ENCODE measurements around the gene TRIO.

The TRIO gene

DNA sequence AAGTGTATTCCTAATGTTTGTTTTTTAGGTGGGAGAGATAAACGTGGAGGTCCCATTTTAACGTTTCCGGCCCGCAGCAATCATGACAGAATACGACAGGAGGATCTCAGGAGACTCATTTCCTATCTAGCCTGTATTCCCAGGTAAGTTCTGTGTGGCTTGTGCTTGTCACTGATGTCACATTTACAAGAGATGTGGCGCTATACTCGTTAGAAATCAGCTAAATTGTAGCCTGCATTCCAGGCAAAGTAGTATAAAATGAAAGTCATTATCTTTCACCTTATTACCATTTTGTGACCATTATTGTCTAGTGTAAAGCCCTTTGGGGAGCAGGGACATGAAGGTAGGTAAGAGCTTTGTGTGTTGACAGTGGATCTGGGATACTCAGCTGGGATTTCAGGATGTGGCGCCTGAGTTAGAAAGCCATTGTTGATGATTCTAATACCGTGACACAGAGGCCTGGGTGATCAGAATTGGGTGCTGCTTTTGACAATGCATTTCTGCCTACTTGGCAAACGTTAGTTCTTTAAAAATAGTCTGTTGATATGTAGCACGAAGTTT is 137.2 kb downstream of the TRIO start:
- no peak for DNase-seq (ENCODE audit: low read depth)
- no peak overlapping the region for H3K4me3 ChIP-seq (ENCODE audit: control insufficient read depth, low read depth, low read length)
- TF ChIP-seq, protein P1, sequence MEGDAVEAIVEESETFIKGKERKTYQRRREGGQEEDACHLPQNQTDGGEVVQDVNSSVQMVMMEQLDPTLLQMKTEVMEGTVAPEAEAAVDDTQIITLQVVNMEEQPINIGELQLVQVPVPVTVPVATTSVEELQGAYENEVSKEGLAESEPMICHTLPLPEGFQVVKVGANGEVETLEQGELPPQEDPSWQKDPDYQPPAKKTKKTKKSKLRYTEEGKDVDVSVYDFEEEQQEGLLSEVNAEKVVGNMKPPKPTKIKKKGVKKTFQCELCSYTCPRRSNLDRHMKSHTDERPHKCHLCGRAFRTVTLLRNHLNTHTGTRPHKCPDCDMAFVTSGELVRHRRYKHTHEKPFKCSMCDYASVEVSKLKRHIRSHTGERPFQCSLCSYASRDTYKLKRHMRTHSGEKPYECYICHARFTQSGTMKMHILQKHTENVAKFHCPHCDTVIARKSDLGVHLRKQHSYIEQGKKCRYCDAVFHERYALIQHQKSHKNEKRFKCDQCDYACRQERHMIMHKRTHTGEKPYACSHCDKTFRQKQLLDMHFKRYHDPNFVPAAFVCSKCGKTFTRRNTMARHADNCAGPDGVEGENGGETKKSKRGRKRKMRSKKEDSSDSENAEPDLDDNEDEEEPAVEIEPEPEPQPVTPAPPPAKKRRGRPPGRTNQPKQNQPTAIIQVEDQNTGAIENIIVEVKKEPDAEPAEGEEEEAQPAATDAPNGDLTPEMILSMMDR (conservative IDR thresholded peaks at IDR 0.05; ENCODE audit: control insufficient read depth, insufficient read depth, low read depth, low read length) = no peak

DNA sequence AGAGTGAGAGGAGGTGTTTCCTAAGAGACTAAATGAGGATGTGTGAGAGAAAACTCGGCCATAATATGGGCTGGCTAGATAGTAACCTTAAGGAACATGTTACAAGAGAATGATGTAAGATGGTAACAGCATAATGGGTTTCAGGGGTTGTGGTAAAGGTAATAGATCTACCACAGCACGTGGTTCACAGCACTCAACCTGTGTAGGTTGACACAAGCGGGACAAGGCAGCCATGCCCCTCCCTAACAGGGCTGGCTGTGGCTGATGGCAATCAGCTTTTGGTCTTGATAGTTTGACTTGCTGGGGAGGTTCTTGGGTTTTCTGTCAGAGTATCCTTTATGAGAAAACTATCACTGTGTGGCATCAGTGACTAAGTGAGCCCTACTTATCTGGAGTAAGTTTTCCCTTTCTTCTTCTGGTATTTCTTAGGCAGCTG is 138.6 kb downstream of the TRIO start:
- TF ChIP-seq, protein P1 (conservative IDR thresholded peaks at IDR 0.05; ENCODE audit: control insufficient read depth, insufficient read depth, low read depth, low read length) = no peak
- no peak for DNase-seq (ENCODE audit: low read depth)
- H3K4me3 ChIP-seq (ENCODE audit: control insufficient read depth, low read depth, low read length) = no peak overlapping the region

DNA sequence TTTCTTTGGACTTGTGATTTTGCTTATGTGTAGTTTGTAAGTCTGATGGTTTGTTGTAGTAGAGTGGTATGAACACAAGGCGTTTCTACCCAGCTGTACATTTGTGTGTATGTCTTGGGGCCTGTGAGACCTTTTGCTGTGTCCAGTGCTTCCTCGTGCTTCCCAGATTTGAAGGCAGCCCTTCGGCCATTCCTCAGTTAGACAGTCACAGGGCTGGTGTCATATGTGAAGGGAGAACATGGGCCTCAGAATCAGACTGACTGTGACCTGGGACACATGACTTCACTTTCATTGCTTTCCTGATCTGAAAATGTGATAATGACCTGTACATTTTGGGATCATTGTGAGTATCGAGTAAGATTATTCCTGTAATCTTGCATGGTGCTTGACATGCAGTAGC is 140.0 kb downstream of the TRIO start:
- TF ChIP-seq, protein P1 (conservative IDR thresholded peaks at IDR 0.05; ENCODE audit: control insufficient read depth, insufficient read depth, low read depth, low read length) = no peak
- DNase-seq (ENCODE audit: low read depth) = no peak
- H3K4me3 ChIP-seq (ENCODE audit: control insufficient read depth, low read depth, low read length) = no peak overlapping the region

DNA sequence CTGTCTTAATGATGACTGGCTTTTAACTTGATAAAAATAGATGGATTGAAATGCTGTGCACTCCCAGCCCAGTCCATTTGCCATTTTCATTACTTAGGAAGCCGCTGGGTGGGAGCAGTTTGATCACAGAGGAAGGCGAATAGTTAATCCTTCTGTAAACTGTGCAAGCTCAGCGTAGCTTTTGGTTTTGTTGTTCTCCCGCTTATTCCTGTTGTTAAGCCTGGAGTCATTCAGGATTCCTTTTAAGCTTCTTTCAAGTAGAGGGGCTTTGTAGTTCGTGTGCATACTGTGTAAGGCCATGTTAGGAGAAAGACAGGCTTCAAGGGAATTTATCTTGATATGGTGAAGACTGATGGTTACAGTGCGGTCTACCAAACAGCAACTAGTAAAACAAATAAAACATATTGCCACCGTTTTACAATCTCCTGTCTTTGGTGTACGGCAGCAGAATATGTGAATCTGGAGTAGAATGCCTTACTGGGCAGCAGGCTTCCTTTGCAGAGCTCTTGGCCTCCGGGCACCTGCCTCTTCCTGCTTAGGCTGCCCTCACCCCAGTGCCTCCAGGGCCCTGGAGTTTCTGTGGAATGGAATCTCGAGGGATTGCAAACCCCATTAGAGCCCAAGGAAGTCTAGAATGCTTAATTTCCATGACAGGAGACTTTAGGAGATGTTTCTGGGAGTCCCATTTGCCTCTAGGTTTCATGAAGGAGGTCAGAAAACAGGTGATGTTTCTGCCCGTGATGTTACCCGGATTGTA is 141.4 kb downstream of the TRIO start:
- no peak for DNase-seq (ENCODE audit: low read depth)
- TF ChIP-seq, protein P1 (conservative IDR thresholded peaks at IDR 0.05; ENCODE audit: control insufficient read depth, insufficient read depth, low read depth, low read length) = no peak
- no peak overlapping the region for H3K4me3 ChIP-seq (ENCODE audit: control insufficient read depth, low read depth, low read length)

DNA sequence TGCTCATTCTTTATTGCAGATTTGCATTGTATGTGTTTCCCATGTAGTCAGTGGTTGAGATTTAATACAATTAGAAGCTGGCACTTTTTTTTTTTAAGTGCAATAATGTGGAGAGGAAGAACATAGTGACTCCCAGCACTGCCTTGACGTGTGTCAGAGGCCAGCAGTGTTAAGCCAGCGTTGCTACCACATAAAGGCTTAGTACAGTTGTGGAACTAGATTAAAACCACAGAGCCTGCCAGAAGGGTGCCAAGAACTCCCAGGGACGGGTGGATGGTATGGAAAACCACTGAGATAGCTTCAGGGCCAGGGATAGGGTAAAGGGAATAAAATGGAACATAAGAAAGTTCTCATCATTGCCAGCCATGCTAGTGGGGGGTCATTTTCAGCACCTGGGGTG is 142.9 kb downstream of the TRIO start:
- TF ChIP-seq, protein P1 (conservative IDR thresholded peaks at IDR 0.05; ENCODE audit: control insufficient read depth, insufficient read depth, low read depth, low read length) = no peak
- no peak for DNase-seq (ENCODE audit: low read depth)
- no peak overlapping the region for H3K4me3 ChIP-seq (ENCODE audit: control insufficient read depth, low read depth, low read length)

DNA sequence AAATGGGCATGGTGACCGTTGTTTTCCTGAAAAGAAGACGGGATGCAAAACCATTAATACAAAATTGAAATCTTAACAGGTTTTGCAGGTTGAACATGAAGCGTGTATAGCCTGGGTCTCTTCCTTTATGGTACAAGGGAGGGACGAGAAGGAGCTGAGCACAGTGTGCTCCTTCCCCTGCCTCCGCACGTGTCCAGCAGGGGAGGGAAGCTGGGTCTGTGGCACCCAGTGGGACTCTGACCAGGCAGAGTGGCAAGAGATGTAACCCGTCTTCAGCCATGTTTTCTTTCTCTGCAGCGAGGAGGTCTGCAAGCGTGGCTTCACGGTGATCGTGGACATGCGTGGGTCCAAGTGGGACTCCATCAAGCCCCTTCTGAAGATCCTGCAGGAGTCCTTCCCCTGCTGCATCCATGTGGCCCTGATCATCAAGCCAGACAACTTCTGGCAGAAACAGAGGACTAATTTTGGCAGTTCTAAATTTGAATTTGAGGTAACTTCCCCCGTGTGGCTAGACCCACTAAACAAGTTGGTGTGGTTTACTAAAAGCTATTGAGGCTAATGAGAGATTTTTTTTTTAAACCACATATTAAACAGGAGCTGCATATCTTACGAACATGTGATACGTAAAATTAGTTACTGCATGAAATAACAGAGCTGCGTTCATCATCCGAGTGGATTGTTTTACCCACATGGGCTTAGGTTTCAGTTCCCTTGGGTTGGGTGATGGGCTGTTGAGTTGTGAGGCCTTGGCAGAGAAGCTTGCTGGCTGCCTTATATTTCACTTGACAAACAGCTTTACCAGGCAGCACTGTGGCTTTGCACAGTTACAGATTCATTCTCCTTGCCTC is 143.7 kb downstream of the TRIO start:
- DNase-seq (ENCODE audit: low read depth) = no peak
- TF ChIP-seq, protein P1 (conservative IDR thresholded peaks at IDR 0.05; ENCODE audit: control insufficient read depth, insufficient read depth, low read depth, low read length) = no peak
- H3K4me3 ChIP-seq (ENCODE audit: control insufficient read depth, low read depth, low read length) = no peak overlapping the region

Data from fibroblast of mammary gland (primary cell).